HepG2 (cell line): ENCODE measurements around the gene GRK5. TPM values are rescaled to one million over a fixed set of nuclear protein-coding genes. Genes with fewer than 3 reads are reported as not detected.
A peak's percentile ranks its signal among the peaks of the same experiment; 100 is the strongest.

Experiments used
- CEBPB ChIP-seq: IDR thresholded peaks from 2 replicates; pipeline ENCODE4 v1.6.1; 2011; ENCODE audit warnings: low read depth, low read length, improper control_type of control experiment, borderline replicate concordance
- CREM ChIP-seq, 2 experiments: sonication (generic) in 1 of 2; formaldehyde crosslinking in 1 of 2; IDR thresholded peaks; 2 replicates each; pipeline versions ENCODE4 v1.4.0 to v1.6.1; 2016 to 2020; ENCODE audit warnings: antibody characterized with exemption in 1 of 2, mild to moderate bottlenecking in 1 of 2, missing genetic modification reagents in 1 of 2
- DZIP1 ChIP-seq: sonication (generic); formaldehyde crosslinking; IDR thresholded peaks from 2 replicates; pipeline ENCODE4 v1.5.0; 2020; ENCODE audit warnings: mild to moderate bottlenecking, missing genetic modification reagents
- ELK4 ChIP-seq: sonication (generic); formaldehyde crosslinking; IDR thresholded peaks from 2 replicates; pipeline ENCODE4 v1.9.0; 2021; ENCODE audit warnings: missing genetic modification reagents, borderline replicate concordance
- HES4 ChIP-seq: sonication (generic); formaldehyde crosslinking; IDR thresholded peaks from 2 replicates; pipeline ENCODE4 v1.9.0; 2021; ENCODE audit warnings: mild to moderate bottlenecking, missing genetic modification reagents, borderline replicate concordance
- HOXD1 ChIP-seq: sonication (generic); formaldehyde crosslinking; IDR thresholded peaks from 2 replicates; pipeline ENCODE4 v1.5.0; 2020; ENCODE audit warnings: missing genetic modification reagents
- IRF2 ChIP-seq: IDR thresholded peaks from 2 replicates; pipeline ENCODE4 v1.6.1; 2018; ENCODE audit warnings: missing genetic modification reagents, missing compliant biosample characterization
- MEIS2 ChIP-seq: sonication (generic); formaldehyde crosslinking; IDR thresholded peaks from 2 replicates; pipeline ENCODE4 v1.9.0; 2021; ENCODE audit warnings: mild to moderate bottlenecking, missing genetic modification reagents
- PCBP2 ChIP-seq: fragments of 200-400 bp; formaldehyde crosslinking; optimal IDR thresholded peaks from 2 replicates; pipeline ENCODE3; 2018; ENCODE audit warnings: low read length, low read depth; ENCODE audit not compliant: poor library complexity, severe bottlenecking
- POLR2G ChIP-seq: fragments of 200-400 bp; formaldehyde crosslinking; IDR thresholded peaks from 2 replicates; pipeline ENCODE4 v1.6.1; 2018; ENCODE audit warnings: mild to moderate bottlenecking, low read depth, low read length, moderate library complexity
- SUZ12 ChIP-seq: fragments of 150-350 bp; IDR thresholded peaks from 2 replicates; pipeline ENCODE4 v1.6.1; 2014; ENCODE audit warnings: low read depth, low read length
- ZC3H4 ChIP-seq: sonication (generic); formaldehyde crosslinking; IDR thresholded peaks from 2 replicates; pipeline ENCODE4 v1.4.0; 2020; ENCODE audit warnings: missing genetic modification reagents, borderline replicate concordance
- ZNF143 ChIP-seq: sonication (generic); formaldehyde crosslinking; IDR thresholded peaks from 2 replicates; pipeline ENCODE4 v1.4.0; 2020; ENCODE audit warnings: missing genetic modification reagents
- ZNF253 ChIP-seq: sonication (generic); formaldehyde crosslinking; IDR thresholded peaks from 2 replicates; pipeline ENCODE4 v1.8.0; 2022; ENCODE audit warnings: mild to moderate bottlenecking, missing genetic modification reagents, borderline replicate concordance
- ZNF382 ChIP-seq: sonication (generic); formaldehyde crosslinking; IDR thresholded peaks from 2 replicates; pipeline ENCODE4 v1.5.0; 2020; ENCODE audit warnings: missing genetic modification reagents, mild to moderate bottlenecking, borderline replicate concordance
- ZNF577 ChIP-seq: sonication (generic); formaldehyde crosslinking; IDR thresholded peaks from 2 replicates; pipeline ENCODE4 v1.4.0; 2020; ENCODE audit warnings: mild to moderate bottlenecking, low read depth, missing genetic modification reagents, borderline replicate concordance
- ZNF709 ChIP-seq: sonication (generic); formaldehyde crosslinking; IDR thresholded peaks from 2 replicates; pipeline ENCODE4 v1.5.0; 2020; ENCODE audit warnings: mild to moderate bottlenecking, missing genetic modification reagents
- ZNF841 ChIP-seq: sonication (generic); formaldehyde crosslinking; IDR thresholded peaks from 2 replicates; pipeline ENCODE4 v1.8.1; 2023; ENCODE audit warnings: missing genetic modification reagents, borderline replicate concordance
- polyA plus RNA-seq, 8 experiments: library from polyadenylated mRNA; depleted of rRNA in 3 of 8; stranded (reverse) in 7 of 8; unstranded in 1 of 8; fragments of >200 nt; fragmentation: Illumina TruSeq in 4 of 8; extraction: Trizol in 4 of 8; gene quantifications; 2 replicates each; pipeline versions ENCODE4 v1.2.1 to v1.2.3, GENCODE V29; 2011 to 2016; ENCODE audit warnings: low read depth in 4 of 8, missing spikeins in 1 of 8, mixed read lengths in 1 of 8; ENCODE audit not compliant: insufficient read depth in 1 of 8
- total RNA-seq, 5 experiments: library from RNA; depleted of rRNA; stranded (reverse); fragments of >200 nt; fragmentation: Illumina TruSeq; extraction: Trizol; gene quantifications; 2 replicates each; pipeline ENCODE4 v1.2.3, GENCODE V29; 2016; ENCODE audit warnings: low read depth in 1 of 5
- TF ChIP-seq, protein P1 (sequence below): sonication (generic); formaldehyde crosslinking; conservative IDR thresholded peaks from 2 replicates; pipeline ENCODE4 v1.4.0; 2020; ENCODE audit warnings: missing genetic modification reagents

Gene GRK5
- total and polyA plus RNA-seq, 2 of the 13 experiments (the other 11 are each of a cell fraction or from before 2014, with no cell fraction given), result 10.4 to 12.6 TPM

DNA sequence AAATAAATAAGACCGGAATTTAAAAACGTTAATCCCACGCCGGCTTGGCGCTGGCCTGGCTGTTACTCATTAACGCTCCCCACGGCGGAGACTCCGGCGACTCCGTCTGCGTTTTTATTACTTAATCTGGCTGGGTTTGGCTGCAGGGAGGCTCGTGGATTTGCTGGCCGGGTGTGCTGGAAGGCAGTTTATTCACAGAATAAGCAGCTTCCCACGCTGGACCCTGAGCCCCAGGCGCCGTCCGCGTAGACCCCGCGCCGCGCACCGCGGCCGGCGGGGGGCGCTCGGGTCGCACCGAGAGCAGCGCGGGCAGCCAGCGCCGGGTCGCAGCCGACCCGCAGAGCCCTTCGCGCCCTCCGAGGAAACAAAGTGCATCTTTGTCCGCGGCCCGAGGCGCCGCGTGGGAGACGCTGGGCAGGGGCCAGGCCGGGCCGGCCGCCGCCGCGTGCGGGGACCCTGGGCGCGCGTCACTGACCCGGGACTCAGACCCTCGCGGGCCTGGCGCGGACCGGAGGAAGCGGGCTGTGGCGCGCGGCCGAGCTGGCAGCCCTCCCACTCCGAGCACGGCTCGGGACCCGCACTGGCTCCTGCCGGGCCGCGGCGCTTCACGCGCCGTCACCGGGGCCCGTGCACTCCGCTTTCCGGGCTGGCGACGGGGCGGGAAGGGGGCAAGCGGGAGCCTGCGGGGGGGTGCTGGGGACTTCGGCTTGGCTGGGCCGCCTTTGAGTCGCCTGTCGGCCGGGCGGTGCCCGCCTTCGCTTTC lies 587 bp upstream of the GRK5 start (continued):
- TF ChIP-seq CEBPB, result no peak
- TF ChIP-seq SUZ12, result no peak
- TF ChIP-seq, protein P1, sequence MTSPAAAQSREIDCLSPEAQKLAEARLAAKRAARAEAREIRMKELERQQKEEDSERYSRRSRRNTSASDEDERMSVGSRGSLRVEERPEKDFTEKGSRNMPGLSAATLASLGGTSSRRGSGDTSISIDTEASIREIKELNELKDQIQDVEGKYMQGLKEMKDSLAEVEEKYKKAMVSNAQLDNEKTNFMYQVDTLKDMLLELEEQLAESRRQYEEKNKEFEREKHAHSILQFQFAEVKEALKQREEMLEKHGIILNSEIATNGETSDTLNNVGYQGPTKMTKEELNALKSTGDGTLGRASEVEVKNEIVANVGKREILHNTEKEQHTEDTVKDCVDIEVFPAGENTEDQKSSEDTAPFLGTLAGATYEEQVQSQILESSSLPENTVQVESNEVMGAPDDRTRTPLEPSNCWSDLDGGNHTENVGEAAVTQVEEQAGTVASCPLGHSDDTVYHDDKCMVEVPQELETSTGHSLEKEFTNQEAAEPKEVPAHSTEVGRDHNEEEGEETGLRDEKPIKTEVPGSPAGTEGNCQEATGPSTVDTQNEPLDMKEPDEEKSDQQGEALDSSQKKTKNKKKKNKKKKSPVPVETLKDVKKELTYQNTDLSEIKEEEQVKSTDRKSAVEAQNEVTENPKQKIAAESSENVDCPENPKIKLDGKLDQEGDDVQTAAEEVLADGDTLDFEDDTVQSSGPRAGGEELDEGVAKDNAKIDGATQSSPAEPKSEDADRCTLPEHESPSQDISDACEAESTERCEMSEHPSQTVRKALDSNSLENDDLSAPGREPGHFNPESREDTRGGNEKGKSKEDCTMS (CRISPR knock-in tag), result no peak
- no peak for TF ChIP-seq ELK4 (CRISPR knock-in tag)
- TF ChIP-seq HOXD1 (CRISPR knock-in tag), result no peak
- TF ChIP-seq ZNF841 (CRISPR knock-in tag), result 0 out of 2 replicates have a peak, but pooled peaks have one; percentile 35
- no peak for TF ChIP-seq IRF2 (CRISPR knock-in tag)
- peak; percentile 77 for TF ChIP-seq POLR2G
- no peak for TF ChIP-seq ZNF709
- TF ChIP-seq DZIP1, result no peak
- no peak for TF ChIP-seq PCBP2
- TF ChIP-seq ZNF253 (CRISPR knock-in tag), result no peak
- TF ChIP-seq ZNF577 (CRISPR knock-in tag), result no peak
- TF ChIP-seq HES4 (CRISPR knock-in tag), result peak; percentile 53; the same call in 1 of the 2 replicates
- TF ChIP-seq ZNF382 (CRISPR knock-in tag), result no peak
- no peak for TF ChIP-seq ZC3H4 (CRISPR knock-in tag)
- no peak for TF ChIP-seq CREM (IDR thresholded peaks at IDR 0.05)
- no peak for TF ChIP-seq CREM (CRISPR knock-in tag; IDR thresholded peaks at IDR 0.05)
- no peak; the same call in 1 of the 2 replicates for TF ChIP-seq ZNF143 (CRISPR knock-in tag)
- peak; percentile 14; the same call in 1 of the 2 replicates for TF ChIP-seq MEIS2 (CRISPR knock-in tag)
